GM12801 (cell line): ENCODE measurements around the gene ITPR2.

ENCODE experiments used
- CTCF ChIP-seq: IDR thresholded peaks from one replicate; pipeline ENCODE4 v1.5.1; 2011; ENCODE audit warnings: control low read depth; ENCODE audit not compliant: insufficient read length; ENCODE audit errors: extremely low read depth

Gene ITPR2

GRCh38 chr12:26813812-26814211 is 19.2 kb downstream of the ITPR2 start:
- no peak for TF ChIP-seq CTCF

- no peak for TF ChIP-seq CTCF
Observed at GRCh38 chr12:26810330-26810729, 22.7 kb downstream of the ITPR2 start.

- TF ChIP-seq CTCF = no peak
Observed at GRCh38 chr12:26809611-26810285, 23.2 kb downstream of the ITPR2 start.

GRCh38 chr12:26808766-26809476 is 24.1 kb downstream of the ITPR2 start:
- no peak for TF ChIP-seq CTCF

GRCh38 chr12:26807292-26807691 is 25.7 kb downstream of the ITPR2 start:
- TF ChIP-seq CTCF = no peak

GRCh38 chr12:26806556-26806955 is 26.4 kb downstream of the ITPR2 start:
- TF ChIP-seq CTCF = no peak

- TF ChIP-seq CTCF = no peak
Observed at GRCh38 chr12:26805401-26805971, 27.5 kb downstream of the ITPR2 start.
